Hematopoietic multipotent progenitor cell (in vitro differentiated cells): ENCODE measurements around the gene C10orf67. TPM values are rescaled to one million over a fixed set of nuclear protein-coding genes. Genes with fewer than 3 reads are reported as not detected.
"Not testable (repeated sequence)": the region's sequence is repeated elsewhere in the genome, so short reads cannot be mapped to it uniquely, and the experiment has no call there.

Experiments
- DNase-seq, 3 donors: peaks; one replicate each; pipeline ENCODE4 v3.0.0-alpha.2; 2011 to 2015; ENCODE audit warnings: low read depth in 2 of 3, low spot score in 2 of 3
- total RNA-seq: library from RNA; depleted of rRNA; stranded (reverse); fragments of >200 nt; gene quantifications from one replicate; pipeline ENCODE4 v1.2.3, GENCODE V29; 2012

C10orf67 gene
- total RNA-seq, 1 donor: not detected

DNA sequence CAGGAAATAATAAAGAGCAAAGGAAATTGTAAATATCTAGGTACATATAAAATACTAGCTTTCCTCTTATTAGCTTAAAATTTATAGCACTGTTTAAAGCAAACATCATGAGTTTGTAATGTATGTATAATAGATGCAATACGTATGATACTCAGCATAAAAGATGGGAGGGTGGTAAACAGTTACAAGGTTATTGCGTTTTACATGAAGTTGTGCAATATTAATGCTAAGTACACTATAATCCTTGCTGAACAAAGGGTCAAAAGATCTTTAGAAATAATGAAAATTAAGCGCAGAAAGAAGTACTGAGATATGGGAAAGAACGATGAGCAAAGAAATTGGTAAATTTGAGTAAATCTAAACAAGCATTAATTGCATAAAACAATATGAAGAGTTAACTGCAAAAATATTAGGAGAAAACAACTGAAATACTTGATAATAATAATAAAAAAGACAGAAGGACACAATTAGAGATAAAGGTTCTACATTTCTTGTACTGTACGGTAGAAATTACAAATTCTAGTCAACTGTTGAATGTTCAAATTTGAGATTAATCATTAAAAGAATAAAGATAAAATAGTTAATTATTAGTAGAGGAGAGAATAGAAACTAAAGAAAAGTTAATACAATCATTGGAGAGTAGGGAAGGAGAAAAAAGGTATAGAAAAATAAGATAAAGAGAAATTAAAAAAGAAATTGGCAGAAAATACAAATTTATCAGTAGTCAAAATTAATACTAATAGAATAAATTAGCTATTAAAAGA, 17.9 kb downstream of the C10orf67 start:
- DNase-seq: no peak

DNA sequence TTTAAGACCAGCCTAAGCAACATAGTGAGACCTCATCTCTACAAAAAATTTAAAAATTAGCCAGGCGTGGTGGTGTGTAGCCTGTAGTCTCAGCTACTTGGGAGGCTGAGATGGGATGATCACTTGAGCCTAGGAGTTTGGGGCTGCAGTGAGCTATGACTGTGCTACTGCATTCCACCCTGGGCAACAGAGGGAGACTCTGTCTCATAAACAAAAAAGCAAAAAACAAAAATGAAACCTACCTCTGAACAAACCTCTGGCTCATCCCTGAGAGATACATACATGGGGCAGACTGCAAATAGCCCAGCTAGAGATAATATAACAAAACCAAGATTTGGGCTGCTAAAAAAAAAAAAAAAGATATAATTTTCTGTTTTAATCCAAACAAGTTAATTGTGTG, 19.5 kb downstream of the C10orf67 start:
- DNase-seq: no peak

DNA sequence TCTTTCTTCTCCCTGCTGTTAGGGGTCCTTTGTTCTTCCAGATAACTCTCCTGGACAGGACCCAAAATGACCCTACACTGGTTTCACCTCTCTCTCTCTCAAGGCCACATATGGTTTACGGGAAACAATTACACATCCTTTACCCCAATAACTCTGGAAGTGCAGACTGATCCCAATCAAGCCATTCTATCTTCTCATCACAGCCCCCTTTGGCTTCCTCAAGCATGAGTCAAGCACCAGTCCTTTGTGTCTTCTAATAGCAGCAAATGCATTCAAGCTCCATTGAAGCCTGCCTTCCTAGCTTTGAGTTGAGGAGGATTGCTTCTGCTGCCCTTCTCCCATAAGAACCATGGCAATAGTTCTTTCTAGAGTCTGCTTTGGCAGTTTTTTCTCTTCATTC, 20.2 kb downstream of the C10orf67 start:
- DNase-seq: no peak

DNA sequence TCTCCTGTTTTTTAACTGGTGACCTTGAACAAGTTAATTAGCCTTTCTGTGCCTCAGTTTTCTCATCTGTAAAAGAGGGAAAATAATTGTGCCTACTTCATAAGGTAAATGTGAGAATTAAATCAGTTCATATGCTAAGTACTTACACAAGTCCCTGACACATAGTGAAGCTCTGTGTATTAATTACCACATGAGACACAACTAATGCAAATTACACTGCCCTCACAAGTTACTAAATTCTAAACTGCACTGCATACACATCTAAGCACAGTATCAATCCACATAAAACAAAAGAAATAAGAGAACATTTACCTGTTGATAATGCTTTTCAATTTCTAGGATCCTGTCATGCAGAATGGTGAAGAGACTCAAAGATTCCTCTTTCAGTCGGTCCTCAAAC, 22.5 kb downstream of the C10orf67 start:
- no peak for DNase-seq

DNA sequence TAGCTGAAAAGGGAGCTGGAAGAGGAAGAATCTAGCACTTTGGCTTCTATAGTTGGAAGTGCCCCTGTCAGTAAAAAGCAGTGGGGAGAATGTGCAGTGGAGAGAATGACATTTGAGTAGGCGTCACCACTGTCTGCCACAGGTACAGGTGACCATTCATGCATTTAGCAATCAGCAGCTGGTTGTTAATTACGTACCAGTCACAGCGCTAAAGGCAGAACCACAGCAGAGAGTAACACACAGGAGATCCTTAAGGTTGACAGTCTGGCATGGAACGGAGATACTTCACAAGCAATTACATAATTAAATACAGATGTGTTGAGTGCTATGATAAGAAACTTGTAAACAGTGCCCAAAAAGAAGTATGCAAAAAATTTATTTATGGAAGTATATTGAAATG, 24.8 kb downstream of the C10orf67 start:
- no peak for DNase-seq

DNA sequence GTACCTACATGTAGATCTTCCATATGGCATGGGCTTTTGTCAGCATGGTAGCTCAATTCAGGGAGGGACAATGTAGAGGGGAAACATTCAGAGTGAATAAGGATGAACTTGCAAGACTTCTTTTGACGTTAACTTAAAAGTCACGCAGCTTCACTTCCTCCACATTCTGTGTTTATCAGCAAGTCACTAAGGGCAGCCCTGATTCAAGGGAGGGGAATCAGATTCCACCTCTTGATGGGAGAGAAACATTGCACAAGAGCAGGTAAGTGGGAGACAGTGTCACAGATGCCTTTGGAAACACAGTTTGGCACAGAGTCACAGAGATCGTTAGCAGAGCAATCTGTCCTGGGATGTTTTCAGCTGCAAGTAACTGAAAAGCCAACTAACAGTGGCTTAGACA, 26.2 kb downstream of the C10orf67 start:
- DNase-seq: no peak

DNA sequence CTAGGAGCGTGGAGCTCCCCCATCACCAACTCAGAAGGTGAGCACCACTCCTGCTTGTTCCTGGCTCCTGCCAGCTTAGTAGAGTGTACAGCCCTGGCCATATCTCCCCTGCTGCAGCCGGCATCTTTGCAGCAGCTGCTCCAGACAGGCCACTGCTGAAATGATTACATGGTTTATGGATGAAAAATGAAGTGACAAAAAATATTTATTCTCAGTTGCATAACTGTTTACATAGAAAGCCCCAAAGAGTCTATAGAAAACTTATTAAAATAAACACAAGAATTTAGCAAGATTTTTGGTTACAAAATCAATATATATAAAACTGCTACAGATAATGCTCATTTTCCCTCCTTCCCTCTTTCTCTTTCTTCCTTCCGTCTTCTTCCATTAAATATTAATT, 27.2 kb downstream of the C10orf67 start:
- DNase-seq: no peak

DNA sequence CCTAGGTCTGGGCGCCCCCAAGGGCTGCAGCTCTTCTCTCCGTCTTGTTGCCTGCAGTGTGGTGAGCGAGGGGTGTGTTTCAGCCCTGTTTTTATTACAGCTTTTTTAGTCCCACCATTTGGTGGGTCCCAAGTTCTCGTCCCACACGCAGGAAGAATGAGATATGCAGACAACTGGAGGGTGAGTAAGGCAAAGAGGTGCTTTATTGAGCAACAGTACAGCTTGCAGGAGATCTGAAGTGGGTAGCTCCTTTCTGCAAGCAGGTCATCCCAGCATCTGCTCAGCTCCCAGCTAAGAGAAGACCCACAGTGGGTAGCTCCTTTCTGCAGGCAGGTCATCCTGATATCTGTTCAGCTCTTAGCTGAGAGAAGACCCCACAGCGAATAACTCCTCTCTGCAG, 28.2 kb downstream of the C10orf67 start:
- DNase-seq: no peak

DNA sequence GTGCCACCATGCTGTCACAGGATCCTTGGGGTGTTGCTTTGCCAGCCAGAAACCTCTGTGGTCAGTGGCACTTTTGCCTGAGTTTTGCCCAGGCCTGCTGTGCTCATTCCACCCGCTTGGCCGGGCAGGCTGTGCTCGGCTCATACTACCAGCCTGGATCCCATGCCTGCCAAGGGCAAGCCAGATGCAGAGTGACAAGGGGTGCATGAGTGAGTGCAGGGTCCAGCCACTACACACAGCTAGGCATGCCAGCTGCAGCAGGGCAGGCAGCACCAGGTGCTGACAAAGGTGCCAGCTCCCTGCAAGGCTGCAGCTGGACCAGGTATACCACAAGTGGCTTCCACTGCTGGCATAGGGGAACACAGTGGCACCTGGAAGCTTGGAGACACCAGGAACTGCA, 28.6 kb downstream of the C10orf67 start:
- no peak for DNase-seq

DNA sequence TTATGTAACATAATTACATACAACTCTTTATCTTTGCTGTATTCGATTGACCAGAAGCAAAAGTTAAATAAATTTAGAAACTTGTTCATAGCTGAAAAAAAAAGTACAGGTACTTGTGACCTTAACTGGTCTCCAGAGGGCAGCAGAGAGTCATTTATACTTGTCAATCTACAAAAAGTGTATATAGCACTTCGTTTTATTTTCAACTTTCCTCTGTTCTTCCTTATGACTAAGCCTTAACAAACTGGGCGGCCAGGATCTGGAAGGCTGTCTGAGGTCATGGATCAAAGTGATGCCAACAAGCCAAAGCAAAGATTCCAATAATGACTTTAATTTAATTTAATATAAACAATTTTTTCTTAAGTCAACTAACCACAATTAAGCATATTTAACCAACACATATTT, 29.8 kb downstream of the C10orf67 start:
- DNase-seq: peak; percentile 46 to 83 (median 56)

DNA sequence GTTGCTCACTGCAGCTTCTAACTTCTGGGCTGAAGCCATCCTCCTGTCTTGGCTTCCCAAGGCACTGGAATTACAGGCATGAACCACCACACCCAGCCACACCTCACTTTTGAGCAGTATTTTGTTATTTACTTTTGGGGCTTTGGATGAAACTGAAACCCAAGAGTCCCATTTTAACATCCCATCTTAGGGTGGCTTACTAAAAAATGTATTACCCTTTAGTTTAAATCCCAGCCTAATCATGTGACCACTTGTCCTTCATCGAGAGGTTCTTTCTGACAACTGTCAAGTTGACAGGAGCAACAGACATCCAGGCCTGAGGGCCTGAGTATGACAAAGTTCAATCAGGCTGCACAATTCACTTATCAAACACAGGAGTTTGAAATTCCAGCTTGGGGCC, 33.6 kb downstream of the C10orf67 start:
- DNase-seq: no peak

DNA sequence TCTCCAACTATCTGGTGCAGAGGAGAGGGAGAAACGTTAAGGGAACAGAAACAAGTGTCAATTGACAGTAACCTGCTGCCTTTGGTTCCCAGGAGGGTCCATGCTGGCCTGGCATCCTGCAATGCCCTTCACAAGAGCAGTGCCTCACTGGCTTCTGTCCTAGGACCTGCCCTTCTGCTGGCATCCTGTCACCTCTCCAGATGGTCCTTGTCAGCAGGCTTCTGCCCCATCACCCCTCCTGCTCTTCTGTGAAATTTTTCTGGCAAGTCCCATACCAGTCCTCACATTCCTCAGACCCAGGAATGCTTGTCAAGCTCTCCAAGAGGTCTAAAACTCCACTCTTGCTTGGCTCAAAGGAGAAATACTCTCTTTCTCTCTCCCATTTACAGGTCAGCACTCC, 34.2 kb downstream of the C10orf67 start:
- no peak for DNase-seq

DNA sequence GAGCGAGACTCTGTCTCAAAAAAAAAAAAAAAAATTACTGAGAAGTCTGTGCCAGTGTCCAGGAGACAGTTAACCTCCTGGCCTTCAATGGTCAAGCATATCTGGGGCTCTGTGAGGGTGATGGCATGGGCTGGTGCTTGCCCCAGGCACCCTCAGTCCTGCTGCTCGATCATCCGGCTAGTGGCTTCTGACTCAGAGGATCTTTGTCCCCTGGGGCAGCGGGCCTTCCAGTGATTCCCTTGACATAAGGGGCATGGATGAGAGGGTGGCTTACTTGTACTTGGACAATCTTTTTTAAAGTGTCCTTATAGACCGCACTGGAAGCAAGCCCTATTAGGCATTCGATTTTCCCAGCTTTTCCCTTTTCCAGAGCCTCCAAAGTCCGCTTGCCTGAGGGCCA, 44.6 kb downstream of the C10orf67 start:
- not testable (repeated sequence) for DNase-seq

DNA sequence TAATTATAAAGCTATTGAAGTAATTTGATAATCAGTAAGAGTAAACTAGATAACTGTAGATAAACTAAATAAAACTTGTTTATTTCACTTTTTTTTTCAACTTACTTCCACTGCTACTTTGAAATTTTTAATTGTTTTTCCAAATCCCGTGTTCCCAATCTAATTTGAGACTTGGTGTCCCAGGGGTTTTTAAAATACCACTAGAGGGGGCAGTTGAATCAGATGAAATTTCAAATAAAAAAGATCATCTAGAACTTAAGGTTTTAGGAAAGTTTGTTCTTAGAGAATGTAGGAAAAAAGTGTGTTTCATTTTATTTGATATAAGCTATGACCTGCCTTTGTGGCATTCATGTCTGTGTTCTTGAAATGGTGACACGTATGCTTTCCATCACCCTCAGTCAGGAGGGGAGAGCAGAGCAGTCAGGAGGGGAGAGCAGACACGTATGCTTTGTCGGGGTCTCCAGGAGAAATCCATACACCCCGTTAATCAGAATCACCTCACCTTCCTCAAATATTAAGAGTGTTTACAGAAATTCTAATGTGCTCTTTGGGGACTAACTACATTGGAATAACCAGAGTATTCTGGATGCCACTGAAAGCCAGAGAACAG, 49.9 kb downstream of the C10orf67 start:
- no peak for DNase-seq

DNA sequence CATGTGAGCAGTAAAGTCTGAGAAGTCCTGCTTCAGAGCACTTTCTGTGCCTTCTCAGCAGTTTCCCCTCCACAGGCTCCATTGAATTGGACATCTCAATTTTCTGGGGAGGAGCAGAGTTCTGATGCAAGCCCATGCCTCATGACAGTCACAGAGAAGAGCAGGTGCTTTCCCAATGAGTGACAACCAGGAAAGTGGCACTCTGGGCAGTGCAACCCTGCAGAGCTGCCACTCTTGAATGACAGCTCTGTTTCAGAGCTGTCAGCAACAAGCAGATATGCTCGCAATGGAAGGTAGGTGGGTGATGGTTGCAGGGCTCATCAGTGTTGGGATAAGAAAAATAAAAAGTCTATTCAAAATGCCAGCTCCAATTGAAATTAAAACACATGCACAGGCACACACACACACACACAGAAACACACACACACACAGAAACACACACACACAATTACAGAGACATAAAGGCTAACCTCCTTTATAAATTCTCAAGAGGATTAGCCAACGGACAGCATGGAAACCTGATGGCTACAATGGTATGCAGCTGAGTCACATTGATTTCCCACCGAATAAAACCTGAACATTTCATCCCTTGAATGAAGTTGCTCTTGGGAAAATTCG, 50.5 kb downstream of the C10orf67 start:
- DNase-seq: no peak

DNA sequence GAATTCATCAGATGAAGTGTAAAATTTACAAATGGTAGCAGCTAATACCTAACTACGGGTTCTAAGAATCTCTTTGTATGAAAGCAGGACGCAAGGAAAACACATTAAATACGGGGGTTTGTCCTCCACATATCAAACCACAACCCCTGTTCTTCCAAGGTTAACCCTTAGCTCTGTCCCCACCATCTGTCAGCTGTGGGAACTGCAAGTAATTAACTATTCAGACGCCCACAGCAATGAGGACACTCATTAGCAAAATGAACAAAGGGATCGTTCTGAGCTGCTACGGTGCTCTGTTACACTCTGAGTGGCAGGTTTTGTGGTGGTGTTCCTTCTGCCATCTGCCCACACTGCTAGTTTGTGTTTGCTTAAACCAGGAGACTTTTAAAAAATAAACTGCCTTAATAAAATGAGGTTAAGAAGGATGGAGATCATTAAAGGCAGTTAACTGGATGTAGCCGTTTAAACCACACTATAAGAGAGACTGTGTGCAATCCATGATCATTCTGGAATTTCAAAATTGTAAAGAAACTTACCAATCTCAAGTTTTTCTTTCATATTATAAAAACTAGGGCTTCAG, 51.4 kb downstream of the C10orf67 start:
- peak in 2 of 3 donors; percentile 23 to 57 for DNase-seq

DNA sequence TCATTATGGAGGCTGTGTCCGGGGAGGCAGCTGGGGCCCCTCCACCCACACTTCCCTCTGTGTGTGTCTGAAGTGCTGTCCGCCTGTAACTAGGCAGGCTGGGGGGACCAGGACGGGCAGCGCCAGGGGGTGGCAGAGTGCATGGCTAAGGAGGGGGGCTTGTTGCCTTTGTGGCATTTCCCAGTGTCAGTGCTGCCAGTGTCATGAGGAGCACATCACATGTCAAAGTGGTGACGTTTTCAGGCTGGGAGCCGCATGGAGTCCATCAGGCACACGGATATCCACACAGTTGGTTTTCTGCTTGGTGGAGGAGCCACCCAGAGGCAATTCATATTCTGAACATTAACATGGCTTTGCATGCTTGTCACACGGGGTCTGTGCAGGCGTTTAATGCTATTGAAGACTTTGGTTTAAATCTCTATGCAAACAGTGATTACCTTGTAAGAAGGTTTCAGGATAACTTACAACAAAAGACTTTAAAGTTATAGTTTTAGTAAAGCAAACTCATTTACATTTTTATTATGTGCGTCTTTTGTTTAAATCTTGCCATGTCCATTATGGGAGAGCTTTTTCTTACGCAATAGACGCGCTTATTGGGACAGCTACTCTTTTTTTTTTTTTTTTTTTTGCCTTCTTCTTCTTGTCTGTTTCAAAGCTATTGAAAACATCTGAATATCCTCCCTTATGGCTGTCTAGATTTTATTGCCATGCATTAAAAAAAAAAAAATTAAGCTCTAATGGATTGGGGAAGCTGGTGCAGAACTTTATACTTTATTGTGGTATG, 52.9 kb downstream of the C10orf67 start:
- no peak for DNase-seq

DNA sequence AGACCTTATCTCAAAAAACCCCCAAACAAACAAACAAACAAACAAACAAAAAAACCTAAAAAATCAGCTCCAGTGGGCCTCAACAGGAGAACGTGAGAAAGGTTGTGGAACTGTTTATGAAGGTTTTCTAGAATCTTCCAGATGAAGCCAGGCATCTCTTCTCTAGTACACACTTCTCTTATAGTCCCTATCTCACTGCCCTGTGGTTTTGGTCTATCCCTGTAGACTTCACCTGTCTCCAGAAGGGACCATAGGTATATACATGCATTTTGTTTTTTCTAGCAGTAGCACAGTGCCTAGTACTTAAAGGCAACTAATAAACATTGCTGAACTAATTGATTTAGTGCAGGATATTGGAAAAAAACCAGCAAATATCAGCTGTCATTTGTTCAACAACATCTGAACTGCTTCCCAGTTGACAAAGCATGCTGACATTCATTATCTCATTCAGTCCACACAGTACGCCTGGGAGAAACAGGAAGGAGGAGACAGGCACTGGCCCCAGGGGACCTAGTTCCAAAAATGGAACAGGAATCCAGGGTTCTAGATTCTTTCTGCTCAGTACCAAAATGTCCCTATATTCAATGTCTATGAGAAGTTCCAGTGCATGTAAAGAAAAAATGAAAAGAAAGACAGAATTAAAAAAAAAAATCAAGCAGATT, 59.8 kb downstream of the C10orf67 start:
- DNase-seq: no peak

DNA sequence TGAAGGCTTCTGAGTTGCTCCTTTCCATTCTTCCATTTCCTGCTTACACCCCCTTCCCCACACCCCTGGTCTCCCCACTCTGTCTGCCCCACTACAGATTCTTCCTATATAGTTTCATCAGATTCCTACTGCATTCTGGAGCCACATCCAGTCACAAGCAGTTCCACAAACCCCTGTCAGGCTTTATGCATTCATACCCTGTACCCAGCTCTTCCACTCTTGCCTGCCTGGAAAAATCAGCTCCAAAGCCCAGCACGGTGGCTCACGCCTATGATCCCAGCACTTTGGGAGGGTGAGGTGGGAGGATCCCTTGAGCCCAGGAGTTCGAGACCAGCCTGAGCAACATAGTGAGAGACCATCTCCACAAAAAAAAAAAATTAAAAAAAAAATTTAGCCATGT, 60.4 kb downstream of the C10orf67 start:
- no peak for DNase-seq

DNA sequence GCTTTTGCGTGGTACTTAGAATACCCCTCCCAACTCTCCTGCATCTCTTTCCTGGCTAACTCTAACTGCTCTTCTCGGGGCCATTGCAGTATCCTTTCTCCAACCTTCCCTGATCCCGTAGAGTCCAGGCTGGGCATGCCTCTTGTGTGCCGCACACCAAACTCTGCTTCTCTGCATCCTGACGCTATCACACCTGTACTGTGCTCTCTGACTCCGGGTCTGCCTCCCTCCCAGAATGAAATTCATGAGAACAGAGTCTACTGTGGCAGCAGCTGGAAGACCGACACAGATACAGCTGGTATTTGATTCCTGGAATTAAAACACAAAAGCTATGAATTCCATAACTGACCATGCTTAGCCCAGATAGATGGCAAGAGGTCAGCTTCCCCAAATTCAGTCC, 60.9 kb downstream of the C10orf67 start:
- no peak for DNase-seq

DNA sequence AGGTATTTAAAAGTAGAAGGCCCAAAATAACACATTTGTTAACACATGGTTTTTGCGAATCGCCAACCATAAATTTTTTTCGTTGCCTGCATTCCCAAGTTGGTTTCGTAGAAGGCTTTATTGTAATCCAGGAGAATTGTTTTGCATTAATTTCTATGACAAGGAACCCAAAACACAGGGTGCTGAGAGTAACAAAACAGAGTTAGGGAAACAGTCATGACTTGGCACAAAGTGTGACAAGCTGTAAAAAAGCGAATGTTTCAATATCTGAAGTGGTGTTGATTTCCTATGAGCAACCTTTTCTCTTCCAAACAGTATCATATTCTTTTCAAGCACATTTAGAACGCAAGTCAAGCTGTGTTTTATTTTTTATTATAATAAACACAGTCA, 63.6 kb downstream of the C10orf67 start:
- no peak for DNase-seq
